Erythroblast (primary cell): ENCODE data around the gene TMEM35B.
"Not testable (repeated sequence)": the region's sequence is repeated elsewhere in the genome, so short reads cannot be mapped to it uniquely, and the experiment has no call there.

Source experiments
- DNase-seq, 2 experiments: peaks; one replicate each; lab custom pipeline; 2025; lab: John Stamatoyannopoulos, UW
- GATA1 ChIP-seq: IDR thresholded peaks from 2 replicates; pipeline ENCODE4 v1.6.1; 2011; ENCODE audit warnings: low read depth, mild to moderate bottlenecking, control low read depth, low read length, moderate library complexity
- POLR2A ChIP-seq: IDR thresholded peaks from 2 replicates; pipeline ENCODE4 v1.6.1; 2011; ENCODE audit warnings: mild to moderate bottlenecking, low read length

Gene TMEM35B

GRCh38 chr1:34965597-34965996 lies 19.6 kb downstream of the TMEM35B start:
- no peak for TF ChIP-seq GATA1
- TF ChIP-seq POLR2A: no peak
- DNase-seq: no peak

GRCh38 chr1:34950428-34950827 lies 34.7 kb downstream of the TMEM35B start:
- no peak for TF ChIP-seq GATA1
- TF ChIP-seq POLR2A: no peak
- no peak for DNase-seq

- not testable (repeated sequence) for DNase-seq
These were observed 36.4 kb downstream of the TMEM35B start for GRCh38 chr1:34948739-34949138.

GRCh38 chr1:34947641-34948314 lies 37.4 kb downstream of the TMEM35B start:
- DNase-seq: not testable (repeated sequence)

GRCh38 chr1:34946211-34946610 lies 38.9 kb downstream of the TMEM35B start:
- TF ChIP-seq POLR2A: no peak
- no peak for TF ChIP-seq GATA1
- DNase-seq: no peak

GRCh38 chr1:34941798-34942197 lies 43.3 kb downstream of the TMEM35B start:
- not testable (repeated sequence) for DNase-seq
